Posterior cingulate gyrus (tissue), 11 donors: Measurements from ENCODE around the gene PIK3C2A.
A peak's percentile ranks its signal among the peaks of the same experiment; 100 is the strongest.
"Not testable (repeated sequence)": the region's sequence is repeated elsewhere in the genome, so short reads cannot be mapped to it uniquely, and the experiment has no call there.

Experiments used
- DNase-seq, 10 donors: peaks; one replicate each; pipeline versions ENCODE4 v3.0.0 to v3.0.0-alpha.2; 2020 to 2021; ENCODE audit warnings: mixed read lengths in 3 of 10
- intact Hi-C: fragments of 100-400 bp; cut with DNase I; formaldehyde crosslinking; loops from one replicate; pipeline ENCODE4 v1.15.1; 2023

Gene PIK3C2A, protein sequence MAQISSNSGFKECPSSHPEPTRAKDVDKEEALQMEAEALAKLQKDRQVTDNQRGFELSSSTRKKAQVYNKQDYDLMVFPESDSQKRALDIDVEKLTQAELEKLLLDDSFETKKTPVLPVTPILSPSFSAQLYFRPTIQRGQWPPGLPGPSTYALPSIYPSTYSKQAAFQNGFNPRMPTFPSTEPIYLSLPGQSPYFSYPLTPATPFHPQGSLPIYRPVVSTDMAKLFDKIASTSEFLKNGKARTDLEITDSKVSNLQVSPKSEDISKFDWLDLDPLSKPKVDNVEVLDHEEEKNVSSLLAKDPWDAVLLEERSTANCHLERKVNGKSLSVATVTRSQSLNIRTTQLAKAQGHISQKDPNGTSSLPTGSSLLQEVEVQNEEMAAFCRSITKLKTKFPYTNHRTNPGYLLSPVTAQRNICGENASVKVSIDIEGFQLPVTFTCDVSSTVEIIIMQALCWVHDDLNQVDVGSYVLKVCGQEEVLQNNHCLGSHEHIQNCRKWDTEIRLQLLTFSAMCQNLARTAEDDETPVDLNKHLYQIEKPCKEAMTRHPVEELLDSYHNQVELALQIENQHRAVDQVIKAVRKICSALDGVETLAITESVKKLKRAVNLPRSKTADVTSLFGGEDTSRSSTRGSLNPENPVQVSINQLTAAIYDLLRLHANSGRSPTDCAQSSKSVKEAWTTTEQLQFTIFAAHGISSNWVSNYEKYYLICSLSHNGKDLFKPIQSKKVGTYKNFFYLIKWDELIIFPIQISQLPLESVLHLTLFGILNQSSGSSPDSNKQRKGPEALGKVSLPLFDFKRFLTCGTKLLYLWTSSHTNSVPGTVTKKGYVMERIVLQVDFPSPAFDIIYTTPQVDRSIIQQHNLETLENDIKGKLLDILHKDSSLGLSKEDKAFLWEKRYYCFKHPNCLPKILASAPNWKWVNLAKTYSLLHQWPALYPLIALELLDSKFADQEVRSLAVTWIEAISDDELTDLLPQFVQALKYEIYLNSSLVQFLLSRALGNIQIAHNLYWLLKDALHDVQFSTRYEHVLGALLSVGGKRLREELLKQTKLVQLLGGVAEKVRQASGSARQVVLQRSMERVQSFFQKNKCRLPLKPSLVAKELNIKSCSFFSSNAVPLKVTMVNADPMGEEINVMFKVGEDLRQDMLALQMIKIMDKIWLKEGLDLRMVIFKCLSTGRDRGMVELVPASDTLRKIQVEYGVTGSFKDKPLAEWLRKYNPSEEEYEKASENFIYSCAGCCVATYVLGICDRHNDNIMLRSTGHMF (N-terminal part only)

GRCh38 chr11:17207317-17208256 is at the start of gene PIK3C2A:
Gene PIK3C2A (minus strand): TSS chr11:17207986. CDS start chr11:17169741, 38,245 bp downstream.
- peak; percentile 92 to 100 (median 97) for DNase-seq
- intact Hi-C loops, result loop anchor here (2.0 kb wide), 1 partner anchor 131 kb away; the partner anchor contains the start of gene RPS13

DNA sequence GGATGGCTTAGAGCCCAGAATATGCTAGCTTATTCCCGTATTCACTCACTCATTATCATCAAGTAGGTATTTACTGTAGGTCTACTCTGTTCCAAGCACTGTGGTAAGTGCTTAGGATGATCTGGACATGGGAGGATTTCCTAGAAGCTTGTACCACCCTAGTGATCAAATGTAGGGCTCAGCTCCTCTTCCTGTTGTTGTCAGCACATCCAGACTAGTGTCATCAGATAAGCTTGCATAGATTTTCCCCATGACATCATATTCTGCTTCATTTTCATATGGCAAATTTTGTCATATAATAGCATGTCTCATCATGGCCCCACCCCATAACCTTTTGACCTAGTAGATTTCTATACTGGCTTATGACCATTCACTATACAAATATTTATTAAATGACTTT is 49.4 kb upstream of the PIK3C2A start:
- intact Hi-C loops, result no loop called here
- DNase-seq, result no peak

- intact Hi-C loops, result no loop called here
- no peak for DNase-seq
Observed at GRCh38 chr11:17256512-17256911, 48.7 kb upstream of the PIK3C2A start.

DNA sequence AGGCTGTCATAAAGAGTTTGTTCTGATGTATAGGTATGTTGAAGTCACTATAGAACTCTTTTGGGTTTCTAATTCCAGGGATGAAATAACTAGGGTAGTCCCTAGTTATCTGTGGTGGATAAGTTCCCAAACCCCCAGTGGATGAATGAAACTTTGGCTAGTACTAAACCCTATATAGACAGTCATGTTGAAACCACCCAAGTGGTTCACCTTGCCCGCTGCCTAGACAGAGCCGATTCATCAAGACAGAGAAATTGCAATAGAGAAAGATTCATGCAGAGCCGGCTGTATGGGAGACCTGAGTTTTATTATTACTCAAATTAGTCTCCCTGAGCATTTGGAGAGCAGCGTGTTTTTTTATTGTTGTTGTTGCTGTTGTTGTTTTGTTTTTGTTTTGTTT is 44.9 kb upstream of the PIK3C2A start:
- intact Hi-C loops, result no loop called here
- DNase-seq, result no peak

DNA sequence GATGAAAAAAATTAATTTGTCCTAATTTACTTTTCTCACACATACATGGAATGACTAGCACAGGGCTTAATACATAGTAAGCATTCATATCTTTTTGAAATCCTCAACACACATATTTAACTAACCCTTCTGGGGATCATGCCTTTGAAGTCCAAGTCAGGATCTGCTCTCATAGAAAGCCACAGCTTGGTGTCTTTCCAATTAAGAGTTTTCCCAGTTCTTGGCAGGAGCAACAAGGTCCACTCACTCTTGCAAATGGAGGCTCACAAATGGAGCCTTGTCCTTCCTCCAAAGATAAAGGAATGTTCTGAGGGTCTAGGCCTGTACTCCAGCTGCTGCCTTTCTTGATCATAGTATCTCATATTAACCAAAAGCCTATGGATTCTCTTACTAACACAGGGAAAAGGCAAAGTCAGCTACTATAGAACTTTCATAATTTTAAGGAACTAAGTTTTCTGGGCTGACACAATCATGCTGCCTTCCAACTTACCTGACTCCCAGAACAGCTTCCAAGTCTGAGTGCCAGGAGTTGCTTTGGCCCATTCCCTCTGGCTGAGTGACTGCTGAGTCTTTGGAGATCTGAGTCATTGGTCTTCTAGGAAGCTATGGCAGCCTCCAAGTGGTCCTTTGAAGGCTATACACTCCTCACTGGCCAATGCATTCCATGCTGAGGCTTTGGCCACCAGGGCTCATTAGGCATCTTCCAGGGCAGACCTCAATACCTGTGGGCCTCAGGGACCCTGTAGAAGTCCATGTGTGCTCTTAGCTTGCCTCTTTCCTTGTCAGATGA is 43.0 kb upstream of the PIK3C2A start:
- intact Hi-C loops, result no loop called here

DNA sequence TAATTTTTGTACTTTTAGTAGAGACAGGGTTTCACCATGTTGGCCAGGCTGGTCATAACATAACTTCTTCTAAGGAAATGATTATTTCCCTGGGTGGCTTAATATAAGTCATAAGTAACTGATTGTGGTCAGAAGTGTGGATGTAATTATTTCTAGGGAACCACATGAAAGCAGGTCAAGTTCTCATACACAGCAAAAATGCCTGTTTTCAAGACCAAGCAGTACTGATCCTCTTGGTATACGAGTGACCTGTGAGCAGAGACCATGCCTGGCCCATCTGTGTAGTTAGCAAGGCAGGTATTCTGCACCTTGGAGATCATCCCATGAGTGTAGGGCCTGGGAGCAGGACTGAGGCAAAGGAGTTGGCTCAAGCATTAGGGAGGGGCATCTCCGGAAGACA is 36.3 kb upstream of the PIK3C2A start:
- intact Hi-C loops, result no loop called here
- DNase-seq, result no peak

More for the DNA sequence above, 43.0 kb upstream of the PIK3C2A start:
- no peak for DNase-seq

DNA sequence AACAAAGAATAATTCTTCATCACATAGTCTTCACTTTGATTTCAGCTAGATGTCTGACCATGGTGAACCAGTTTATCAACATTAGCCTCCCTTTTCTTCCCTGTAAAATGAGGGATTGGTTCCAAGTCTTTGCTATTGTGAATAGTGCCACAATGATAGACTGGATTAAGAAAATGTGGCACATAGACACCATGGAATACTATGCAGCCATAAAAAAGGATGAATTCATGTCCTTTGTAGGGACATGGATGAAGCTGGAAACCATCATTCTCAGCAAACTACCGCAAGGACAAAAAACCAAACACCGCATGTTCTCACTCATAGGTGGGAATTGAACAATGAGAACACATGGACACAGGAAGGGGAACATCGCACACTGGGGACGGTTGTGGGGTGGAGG is 35.2 kb upstream of the PIK3C2A start:
- intact Hi-C loops, DNase-seq: not testable (repeated sequence)

GRCh38 chr11:17240780-17241179 is 33.0 kb upstream of the PIK3C2A start:
- intact Hi-C loops, result no loop called here
- DNase-seq, result no peak

DNA sequence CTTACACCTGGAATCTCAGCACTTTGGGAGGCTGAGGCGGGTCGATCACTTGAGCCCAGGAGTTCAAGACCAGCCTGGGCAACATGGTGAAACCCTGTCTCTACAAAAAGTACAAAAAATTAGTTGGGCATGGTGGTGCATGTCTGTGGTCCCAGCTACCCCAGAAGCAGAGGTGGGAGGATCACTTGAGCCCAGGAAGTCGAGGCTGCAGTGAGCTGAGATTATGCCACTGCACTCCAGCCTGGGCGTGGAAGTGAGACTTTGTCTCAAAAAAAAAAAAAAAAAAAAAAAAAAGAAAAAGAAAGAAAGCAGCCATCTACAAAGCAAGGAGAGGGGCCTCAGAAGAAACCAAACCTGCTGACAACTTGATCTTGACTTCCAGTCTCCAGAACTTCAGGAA is 32.1 kb upstream of the PIK3C2A start:
- intact Hi-C loops, result loop anchor here (10.0 kb wide), 2 partner anchors 115 to 265 kb away; partner anchors contain the start of gene NCR3LG1
- DNase-seq, result not testable (repeated sequence)

DNA sequence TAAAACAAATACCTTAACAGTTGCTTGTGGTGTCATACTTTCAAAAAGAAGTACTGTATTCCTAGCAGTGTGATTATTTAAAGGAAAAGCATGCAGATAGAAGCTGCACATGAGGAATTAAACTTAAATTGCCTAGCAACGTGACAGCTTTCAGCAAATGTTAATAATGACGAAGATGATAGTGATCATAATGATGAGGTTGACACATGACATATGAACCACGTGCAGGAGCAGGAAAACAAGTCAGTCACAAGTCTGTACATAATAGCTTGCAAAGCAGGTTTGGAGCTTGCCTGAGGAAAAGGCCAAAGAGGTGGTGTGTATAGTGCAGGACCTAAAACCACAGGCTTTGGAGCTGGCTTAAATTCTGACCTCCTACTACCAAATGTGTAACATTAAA is 30.6 kb upstream of the PIK3C2A start:
- no peak for DNase-seq

DNA sequence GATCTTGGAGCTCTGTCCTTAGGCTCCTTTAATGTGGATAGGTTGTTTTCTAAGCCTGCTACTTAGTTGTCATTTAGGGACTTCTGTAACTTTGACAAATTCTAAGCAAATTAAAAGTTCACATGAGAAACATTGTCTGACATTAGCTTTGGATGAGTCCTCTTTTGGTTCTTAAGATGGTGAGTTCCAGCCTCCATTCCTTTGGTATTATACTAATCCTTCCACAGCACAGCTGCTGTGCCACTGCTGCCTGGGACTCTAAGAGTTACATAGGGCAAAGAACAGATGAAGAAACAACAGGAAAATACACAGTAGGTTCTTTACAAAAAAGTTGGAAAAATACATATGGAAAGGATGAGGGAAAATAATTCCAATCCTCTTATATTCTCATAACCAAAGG is 25.3 kb upstream of the PIK3C2A start:
- DNase-seq, result no peak
- intact Hi-C loops, result loop anchor here (10.0 kb wide), 2 partner anchors 122 to 272 kb away; partner anchors contain the start of gene NCR3LG1

More for the DNA sequence above, 30.6 kb upstream of the PIK3C2A start:
- intact Hi-C loops, result loop anchor here (10.0 kb wide), 2 partner anchors 116 to 266 kb away; partner anchors contain the start of gene NCR3LG1

GRCh38 chr11:17230867-17231851 is 23.4 kb upstream of the PIK3C2A start:
- intact Hi-C loops, result loop anchor here (10.0 kb wide), 2 partner anchors 124 to 274 kb away; partner anchors contain the start of gene NCR3LG1
- DNase-seq, result no peak

GRCh38 chr11:17229481-17230152 is 21.8 kb upstream of the PIK3C2A start:
- intact Hi-C loops, result loop anchor here (10.0 kb wide), 2 partner anchors 125 to 275 kb away; partner anchors contain the start of gene NCR3LG1
- DNase-seq, result no peak

- intact Hi-C loops, DNase-seq: not testable (repeated sequence)
Observed at GRCh38 chr11:17228186-17228925, 20.6 kb upstream of the PIK3C2A start.

- intact Hi-C loops, result no loop called here
- DNase-seq, result no peak
Observed at GRCh38 chr11:17224727-17225126, 16.9 kb upstream of the PIK3C2A start.

- no peak for DNase-seq
- intact Hi-C loops, result no loop called here
Observed at GRCh38 chr11:17221968-17222367, 14.2 kb upstream of the PIK3C2A start.
